ENCODE measurements around the gene PHF11.

Gene PHF11

GRCh38 chr13:49472186-49472585 is 23.6 kb upstream of the PHF11 start:
- Histone ChIP-seq H3K36me3 (replicated peaks; ENCODE audit: low read depth, low read length) (peaks cover 28% of the 10 kb centered on the region), H3K27ac (ENCODE audit: low read length) (no peak overlapping the region), H3K4me3 (ENCODE audit: low read length) (no peak overlapping the region), H3K9me3 (ENCODE audit: insufficient read depth, low read length) (no peaks in the 10 kb centered on the region), H3K4me1 (ENCODE audit: low read length) (peaks cover 5% of the 10 kb centered on the region; the same call in 1 of the 2 replicates), H3K4me2 (ENCODE audit: low read length) (no peak overlapping the region), H3K27me3 (ENCODE audit: low read depth, low read length) (no peaks in the 10 kb centered on the region), H3K79me2 (ENCODE audit: low read length) (no peaks in the 10 kb centered on the region), H2AFZ (ENCODE audit: low read depth, low read length) (no peak overlapping the region), H4K20me1 (ENCODE audit: insufficient read depth, low read length) (no peaks in the 10 kb centered on the region), H3K9ac (ENCODE audit: low read length) (no peak overlapping the region)
- TF ChIP-seq, protein P1, sequence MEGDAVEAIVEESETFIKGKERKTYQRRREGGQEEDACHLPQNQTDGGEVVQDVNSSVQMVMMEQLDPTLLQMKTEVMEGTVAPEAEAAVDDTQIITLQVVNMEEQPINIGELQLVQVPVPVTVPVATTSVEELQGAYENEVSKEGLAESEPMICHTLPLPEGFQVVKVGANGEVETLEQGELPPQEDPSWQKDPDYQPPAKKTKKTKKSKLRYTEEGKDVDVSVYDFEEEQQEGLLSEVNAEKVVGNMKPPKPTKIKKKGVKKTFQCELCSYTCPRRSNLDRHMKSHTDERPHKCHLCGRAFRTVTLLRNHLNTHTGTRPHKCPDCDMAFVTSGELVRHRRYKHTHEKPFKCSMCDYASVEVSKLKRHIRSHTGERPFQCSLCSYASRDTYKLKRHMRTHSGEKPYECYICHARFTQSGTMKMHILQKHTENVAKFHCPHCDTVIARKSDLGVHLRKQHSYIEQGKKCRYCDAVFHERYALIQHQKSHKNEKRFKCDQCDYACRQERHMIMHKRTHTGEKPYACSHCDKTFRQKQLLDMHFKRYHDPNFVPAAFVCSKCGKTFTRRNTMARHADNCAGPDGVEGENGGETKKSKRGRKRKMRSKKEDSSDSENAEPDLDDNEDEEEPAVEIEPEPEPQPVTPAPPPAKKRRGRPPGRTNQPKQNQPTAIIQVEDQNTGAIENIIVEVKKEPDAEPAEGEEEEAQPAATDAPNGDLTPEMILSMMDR (IDR thresholded peaks at IDR 0.05; ENCODE audit: low read depth, low read length): no peak
- TF ChIP-seq EZH2phosphoT487 (IDR thresholded peaks at IDR 0.05; ENCODE audit: low read depth): no peak

- Histone ChIP-seq H3K9me3 (ENCODE audit: insufficient read depth, low read length) (no peaks in the 10 kb centered on the region), H3K27me3 (ENCODE audit: low read depth, low read length) (no peaks in the 10 kb centered on the region), H3K4me3 (ENCODE audit: low read length) (no peak overlapping the region), H3K36me3 (replicated peaks; ENCODE audit: low read depth, low read length) (peaks cover 50% of the 10 kb centered on the region), H3K79me2 (ENCODE audit: low read length) (no peaks in the 10 kb centered on the region), H3K27ac (ENCODE audit: low read length) (no peak overlapping the region), H2AFZ (ENCODE audit: low read depth, low read length) (no peak overlapping the region), H3K4me1 (ENCODE audit: low read length) (peaks cover 5% of the 10 kb centered on the region; the same call in 1 of the 2 replicates), H3K9ac (ENCODE audit: low read length) (no peak overlapping the region), H4K20me1 (ENCODE audit: insufficient read depth, low read length) (no peaks in the 10 kb centered on the region), H3K4me2 (ENCODE audit: low read length) (no peak overlapping the region)
- TF ChIP-seq, protein P1 (IDR thresholded peaks at IDR 0.05; ENCODE audit: low read depth, low read length): no peak
- TF ChIP-seq EZH2phosphoT487 (IDR thresholded peaks at IDR 0.05; ENCODE audit: low read depth): no peak
These were observed 19.2 kb upstream of the PHF11 start for GRCh38 chr13:49476529-49476928.

GRCh38 chr13:49481788-49482187 is 14.0 kb upstream of the PHF11 start:
- Histone ChIP-seq H3K79me2 (ENCODE audit: low read length) (no peaks in the 10 kb centered on the region), H3K4me2 (ENCODE audit: low read length) (no peak overlapping the region), H3K27ac (ENCODE audit: low read length) (no peak overlapping the region), H3K36me3 (replicated peaks; ENCODE audit: low read depth, low read length) (peaks cover 47% of the 10 kb centered on the region), H4K20me1 (ENCODE audit: insufficient read depth, low read length) (no peaks in the 10 kb centered on the region), H2AFZ (ENCODE audit: low read depth, low read length) (no peak overlapping the region), H3K4me3 (ENCODE audit: low read length) (no peak overlapping the region), H3K9me3 (ENCODE audit: insufficient read depth, low read length) (no peaks in the 10 kb centered on the region), H3K27me3 (ENCODE audit: low read depth, low read length) (no peaks in the 10 kb centered on the region), H3K4me1 (ENCODE audit: low read length) (no peaks in the 10 kb centered on the region), H3K9ac (ENCODE audit: low read length) (no peak overlapping the region)
- TF ChIP-seq, protein P1 (IDR thresholded peaks at IDR 0.05; ENCODE audit: low read depth, low read length): no peak
- no peak for TF ChIP-seq EZH2phosphoT487 (IDR thresholded peaks at IDR 0.05; ENCODE audit: low read depth)

GRCh38 chr13:49488563-49488962 is 7.2 kb upstream of the PHF11 start:
- TF ChIP-seq, protein P1 (IDR thresholded peaks at IDR 0.05; ENCODE audit: low read depth, low read length): no peak
- TF ChIP-seq EZH2phosphoT487 (IDR thresholded peaks at IDR 0.05; ENCODE audit: low read depth): no peak
- no peaks in the 10 kb centered on the region for H3K4me1 ChIP-seq (ENCODE audit: low read length)
- no peak overlapping the region for H3K27ac ChIP-seq (ENCODE audit: low read length)
- peaks cover 18% of the 10 kb centered on the region for H3K36me3 ChIP-seq (replicated peaks; ENCODE audit: low read depth, low read length)
- no peaks in the 10 kb centered on the region for H3K27me3 ChIP-seq (ENCODE audit: low read depth, low read length)
- H3K4me2 ChIP-seq (ENCODE audit: low read length): no peak overlapping the region
- no peak overlapping the region for H3K9ac ChIP-seq (ENCODE audit: low read length)
- H3K79me2 ChIP-seq (ENCODE audit: low read length): no peaks in the 10 kb centered on the region
- H2AFZ ChIP-seq (ENCODE audit: low read depth, low read length): no peak overlapping the region
- no peaks in the 10 kb centered on the region for H3K9me3 ChIP-seq (ENCODE audit: insufficient read depth, low read length)
- no peaks in the 10 kb centered on the region for H4K20me1 ChIP-seq (ENCODE audit: insufficient read depth, low read length)
- H3K4me3 ChIP-seq (ENCODE audit: low read length): no peak overlapping the region
